Iris pigment epithelial cell (primary cell): ENCODE results near the gene KANK2.
A peak's percentile ranks its signal among the peaks of the same experiment; 100 is the strongest.
"Not testable (repeated sequence)": the region's sequence is repeated elsewhere in the genome, so short reads cannot be mapped to it uniquely, and the experiment has no call there.

Source experiments
- DNase-seq: peaks from one replicate; pipeline ENCODE4 v3.0.0-alpha.2; 2011; ENCODE audit warnings: low read depth

The KANK2 gene

DNA sequence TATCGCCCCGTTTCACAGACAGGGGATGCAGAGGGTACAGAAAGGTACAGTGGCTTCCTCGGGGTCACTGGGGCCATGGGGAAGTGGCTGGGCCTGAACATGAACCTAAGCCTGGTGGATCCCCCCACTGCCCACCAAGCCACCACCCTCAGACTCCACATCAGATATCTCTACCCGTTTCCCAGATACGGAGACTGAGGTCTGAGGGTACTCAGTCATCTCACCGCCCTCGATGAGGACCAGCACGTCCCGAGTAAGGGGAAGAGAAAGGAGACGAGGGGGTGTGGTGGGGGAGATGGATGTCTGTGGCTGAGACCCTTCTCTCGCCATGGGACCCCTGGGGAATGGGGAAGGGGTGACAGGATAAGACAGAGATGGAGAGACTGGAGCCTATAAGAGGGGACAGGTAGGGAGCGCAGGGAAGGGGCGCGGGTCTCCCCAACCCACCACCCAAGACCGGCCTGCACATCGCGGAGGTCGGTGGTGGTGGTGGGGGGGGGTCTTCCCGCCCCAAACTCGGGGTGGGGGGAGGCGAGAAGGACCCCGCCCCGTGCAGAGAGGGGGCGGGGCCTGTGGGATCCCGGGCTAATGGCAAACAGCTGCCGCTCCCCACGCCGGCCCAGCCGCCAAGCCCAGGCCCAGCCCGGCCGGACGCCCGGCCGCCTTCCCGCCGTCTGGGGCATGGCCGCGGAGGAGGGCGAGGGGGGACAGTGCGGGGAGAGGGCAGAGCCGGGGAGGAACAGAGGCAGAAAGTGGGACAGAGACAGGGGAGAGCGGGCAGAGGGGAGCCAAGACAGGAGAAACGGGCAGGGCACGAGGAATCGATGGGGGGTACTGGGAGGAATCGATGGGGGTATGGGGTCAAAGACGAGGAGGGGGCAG lies 698 bp downstream of the KANK2 start:
- DNase-seq: peak; percentile 51

DNA sequence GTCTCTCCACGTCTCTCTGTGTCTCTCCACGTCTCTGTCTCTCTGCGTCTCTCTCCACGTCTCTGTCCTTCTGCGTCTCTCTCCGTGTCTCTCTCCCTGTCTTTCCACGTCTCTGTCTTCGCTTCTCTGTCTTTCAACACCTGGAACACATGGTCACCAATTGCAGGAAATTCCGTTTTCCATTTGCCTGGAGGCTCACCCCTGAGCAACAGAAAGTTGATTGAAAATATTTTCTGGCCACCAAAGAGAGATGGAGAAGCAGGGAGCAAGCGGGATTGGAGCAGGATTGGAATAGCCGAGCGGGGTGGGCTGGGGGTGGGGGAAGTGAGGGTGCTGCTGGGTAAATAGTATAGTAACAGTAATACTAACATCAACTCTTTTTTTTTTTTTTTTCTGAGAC lies 1.7 kb downstream of the KANK2 start:
- DNase-seq: no peak

- DNase-seq: peak; percentile 38
Observed at GRCh38 chr19:11194656-11195558, 2.4 kb downstream of the KANK2 start.

GRCh38 chr19:11194173-11194572 lies 3.2 kb downstream of the KANK2 start:
- no peak for DNase-seq

DNA sequence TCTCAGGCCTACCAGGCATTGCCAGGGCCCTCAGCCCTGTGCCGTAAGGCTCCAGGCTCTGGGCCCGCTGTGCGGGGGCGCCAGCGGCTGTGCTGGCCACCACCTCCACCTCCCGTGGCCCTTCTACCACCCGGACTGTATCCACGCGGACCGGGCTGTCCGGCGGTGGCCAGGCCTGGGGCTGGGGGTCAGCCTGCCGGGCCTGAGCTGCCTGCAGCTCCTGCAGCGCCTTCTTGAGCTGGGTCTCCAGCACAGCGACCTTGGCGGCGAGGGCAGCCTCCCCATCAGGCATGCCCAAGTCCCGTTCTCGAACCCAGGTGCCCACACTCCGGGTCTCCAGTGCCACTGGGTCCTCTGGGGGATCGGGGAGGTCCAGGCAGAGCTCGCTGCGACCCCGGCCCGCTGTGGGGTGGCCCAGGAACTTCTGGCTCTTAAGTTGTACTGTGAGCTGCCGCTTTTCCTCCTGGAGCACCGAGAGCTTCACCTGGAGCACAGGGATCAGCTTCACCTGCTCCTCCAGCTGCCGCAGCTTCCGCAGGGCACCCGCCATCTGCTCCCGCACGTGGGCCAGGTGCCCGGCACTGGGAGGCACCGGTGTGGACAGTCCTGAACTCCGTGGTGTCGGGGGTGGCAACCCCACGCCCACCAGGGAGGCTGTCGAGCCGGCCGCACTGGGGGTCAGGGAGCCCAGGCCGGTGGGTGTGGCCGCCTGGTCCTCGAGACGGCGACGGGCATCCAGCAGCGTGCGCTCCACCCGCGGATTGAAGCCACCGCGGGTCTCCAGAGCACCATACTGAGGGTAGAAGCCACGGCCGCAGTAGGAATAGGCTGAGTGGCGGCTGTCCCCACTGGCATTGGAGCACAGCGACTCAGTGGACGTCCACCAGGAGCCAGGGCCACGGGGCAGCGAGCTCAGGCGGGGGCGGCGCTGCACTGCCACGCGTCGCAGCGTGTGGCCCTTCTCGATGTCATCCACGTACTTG lies 4.1 kb downstream of the KANK2 start:
- DNase-seq: no peak

DNA sequence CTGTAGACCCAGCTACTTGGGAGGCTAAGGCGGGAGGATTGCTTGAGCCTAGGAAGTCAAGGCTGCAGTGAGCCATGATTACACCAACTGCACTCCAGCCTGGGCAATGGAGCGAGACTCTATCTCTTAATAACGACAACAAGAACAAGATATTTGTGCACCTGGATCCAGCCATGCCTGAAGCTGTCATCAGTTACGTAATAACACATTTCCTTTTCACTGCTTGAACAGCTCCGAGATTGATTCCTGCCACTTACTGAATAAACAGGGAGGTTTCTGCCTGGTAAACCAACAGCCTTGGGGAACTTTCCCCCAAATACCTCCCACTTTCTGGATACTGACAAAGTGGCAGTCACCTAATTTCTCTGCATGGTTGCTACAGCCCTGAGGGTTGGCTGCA lies 5.4 kb downstream of the KANK2 start:
- DNase-seq: no peak

DNA sequence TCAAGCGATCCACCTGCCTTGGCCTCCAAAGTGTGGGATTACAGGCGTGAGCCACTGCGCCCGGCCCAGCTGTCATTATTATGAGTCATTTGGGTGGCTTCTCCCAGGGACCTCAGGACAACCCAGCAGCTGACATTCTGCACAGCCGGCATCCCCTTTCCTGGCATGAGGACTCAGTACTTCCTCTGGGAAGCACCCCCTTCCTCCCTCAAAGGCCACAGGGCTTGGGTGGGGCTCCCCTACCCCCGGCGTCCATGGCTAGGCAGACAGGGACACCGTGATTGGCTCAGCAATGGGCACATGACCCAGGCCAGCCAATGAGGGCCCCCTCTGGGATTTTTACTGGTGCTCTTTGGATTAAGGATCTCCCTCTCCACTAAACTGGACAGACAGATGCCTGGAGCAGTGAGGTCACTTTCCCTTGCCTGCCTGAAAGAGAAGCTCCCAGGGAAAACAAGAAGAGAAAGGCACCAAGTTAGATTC lies 6.0 kb downstream of the KANK2 start:
- DNase-seq: peak; percentile 74

DNA sequence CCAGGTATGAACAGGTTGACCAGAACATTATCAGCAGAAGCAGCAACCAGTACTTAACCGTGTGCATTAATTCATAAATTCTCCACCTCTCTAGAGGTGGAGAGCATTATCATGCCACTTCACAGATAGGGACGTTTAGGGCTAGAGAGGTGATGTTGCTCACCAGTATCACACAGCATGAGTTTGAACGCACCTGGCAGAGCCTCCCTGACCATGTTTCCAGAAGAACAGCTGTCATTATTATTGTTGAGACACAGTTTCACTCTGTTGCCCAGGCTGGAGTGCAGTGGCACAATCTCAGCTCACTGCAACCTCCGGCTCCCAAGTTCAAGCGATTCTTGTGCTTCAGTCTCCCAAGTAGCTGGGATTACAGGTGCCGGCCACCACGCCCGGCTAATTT lies 6.8 kb downstream of the KANK2 start:
- no peak for DNase-seq

DNA sequence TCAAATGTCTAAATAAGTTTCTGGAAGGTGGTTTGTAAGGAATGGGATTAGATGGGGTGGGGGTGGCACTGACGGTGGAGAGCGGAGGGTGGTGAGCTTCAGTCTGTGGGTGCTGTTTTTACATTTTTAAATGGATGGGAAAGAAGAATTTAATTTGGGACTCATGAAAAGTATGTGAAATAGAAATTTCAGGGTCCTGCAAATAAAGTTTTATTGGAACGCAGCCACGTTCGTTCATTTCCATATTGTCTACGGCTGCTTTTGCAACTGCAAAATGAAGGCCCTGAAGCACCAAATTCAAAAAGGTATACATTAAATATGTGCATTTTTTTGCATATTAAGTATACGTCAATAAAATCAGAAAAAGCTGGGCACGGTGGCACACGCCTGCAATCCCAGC lies 9.9 kb downstream of the KANK2 start:
- DNase-seq: no peak

GRCh38 chr19:11182994-11183393 lies 14.4 kb downstream of the KANK2 start:
- no peak for DNase-seq

DNA sequence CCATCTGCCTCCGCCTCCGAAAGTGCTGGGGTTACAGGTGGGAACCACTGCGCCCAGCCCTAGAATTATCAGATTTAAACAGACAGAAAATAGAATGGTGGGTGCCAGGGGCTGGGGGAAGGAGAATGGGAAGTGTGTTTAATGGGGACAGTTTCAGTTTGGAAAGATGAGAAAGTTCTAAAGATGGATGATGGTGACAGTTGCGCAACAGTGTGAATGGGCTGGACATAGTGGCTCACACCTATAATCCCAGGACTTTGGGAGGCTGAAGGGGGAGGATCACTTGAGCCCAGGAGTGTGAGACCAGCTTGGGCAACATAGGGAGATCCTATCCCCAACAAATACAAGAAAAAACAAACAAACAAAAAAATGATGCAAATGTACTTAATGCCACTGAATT lies 15.9 kb downstream of the KANK2 start:
- DNase-seq: no peak

GRCh38 chr19:11180975-11181374 lies 16.4 kb downstream of the KANK2 start:
- not testable (repeated sequence) for DNase-seq

DNA sequence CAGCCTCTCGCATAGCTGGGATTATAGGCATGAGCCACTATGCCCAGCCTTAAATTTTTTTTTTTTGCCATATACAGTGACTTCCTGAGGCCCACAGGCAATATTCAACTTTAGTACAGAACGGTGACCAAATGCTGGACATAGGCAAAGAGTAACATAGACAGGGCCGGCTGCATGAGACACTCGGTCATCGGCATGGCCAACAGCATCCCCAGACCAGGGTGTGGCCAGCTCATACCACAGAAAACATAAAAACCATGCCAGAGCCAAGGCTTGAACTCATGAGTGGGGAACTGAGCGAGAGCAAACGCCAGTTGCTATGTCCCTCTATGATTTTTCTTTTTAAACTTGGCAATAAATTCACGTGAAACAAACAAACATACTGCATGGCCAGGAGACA lies 17.0 kb downstream of the KANK2 start:
- DNase-seq: no peak

DNA sequence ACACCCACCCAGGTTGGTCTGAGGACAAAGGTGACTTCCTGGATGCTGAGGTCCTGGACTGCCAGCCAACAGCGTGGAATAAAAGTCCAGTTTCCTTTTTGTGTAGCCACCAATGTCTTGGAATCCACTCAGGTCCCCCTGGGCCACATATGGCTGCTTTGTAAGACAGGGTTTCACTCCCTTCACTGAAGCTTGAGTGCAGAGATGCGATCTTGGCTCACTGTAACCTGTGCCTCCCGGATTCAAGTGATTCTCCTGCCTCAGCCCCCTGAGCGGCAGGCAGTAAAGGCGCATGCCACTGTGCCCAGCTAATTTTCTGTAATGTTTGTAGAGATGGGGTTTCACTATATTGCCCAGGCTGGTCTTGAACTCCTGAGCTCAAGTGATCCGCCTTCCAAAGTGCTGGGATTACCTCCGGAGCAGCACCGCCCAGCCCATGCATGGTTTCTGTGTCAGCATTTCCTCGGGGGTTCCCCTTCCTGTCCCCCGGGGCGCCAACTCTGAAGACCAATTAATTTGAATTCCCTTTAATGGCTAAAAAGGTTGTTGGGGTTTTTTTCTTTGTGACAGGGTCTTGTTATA lies 17.5 kb downstream of the KANK2 start:
- DNase-seq: no peak

- DNase-seq: not testable (repeated sequence)
Observed at GRCh38 chr19:11179145-11179465, 18.2 kb downstream of the KANK2 start.

DNA sequence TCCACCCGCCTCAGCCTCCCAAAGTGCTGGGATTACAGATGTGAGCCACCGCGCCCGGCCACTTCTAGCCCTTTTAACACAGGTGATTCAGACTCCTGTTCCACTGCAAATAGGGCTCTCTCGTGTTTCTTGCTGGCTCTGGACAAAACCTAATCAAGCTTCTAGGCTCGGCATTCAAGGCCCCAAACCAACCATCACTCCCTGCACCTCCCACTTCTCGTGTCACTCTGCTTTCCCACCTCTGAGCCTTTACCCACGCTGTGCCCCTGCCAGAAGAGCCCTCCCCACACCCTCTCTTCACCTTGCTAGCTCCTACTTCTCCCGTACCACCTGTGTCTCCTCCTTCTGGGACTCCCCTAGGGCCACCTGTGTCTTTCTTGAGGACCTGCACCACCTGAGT lies 19.8 kb downstream of the KANK2 start:
- DNase-seq: no peak

- no peak for DNase-seq
Observed at GRCh38 chr19:11176466-11177193, 20.7 kb downstream of the KANK2 start.

GRCh38 chr19:11175920-11176319 lies 21.4 kb downstream of the KANK2 start:
- no peak for DNase-seq

DNA sequence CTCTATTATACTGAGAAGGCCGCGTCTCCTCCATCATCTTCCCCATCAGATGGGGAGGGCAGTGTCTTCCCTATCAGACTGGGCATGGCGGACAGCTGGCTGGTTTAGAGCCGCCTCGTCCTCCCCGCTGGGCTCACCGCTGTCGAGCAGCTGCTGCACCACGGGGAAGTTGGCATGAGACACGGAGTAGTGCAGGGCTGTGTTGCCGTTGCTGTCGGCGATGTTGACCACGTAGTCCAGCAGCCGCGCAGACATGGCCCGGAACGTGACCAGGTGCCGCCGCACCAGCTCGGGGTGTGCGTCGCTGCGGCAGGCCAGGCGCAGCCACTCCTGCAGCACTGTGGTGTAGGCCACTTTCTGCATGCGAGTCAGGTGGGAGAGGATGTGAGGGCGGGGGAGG lies 23.0 kb downstream of the KANK2 start:
- DNase-seq: no peak

GRCh38 chr19:11173516-11174155 lies 23.7 kb downstream of the KANK2 start:
- DNase-seq: no peak
